ENCODE data around the gene CROCC.
"Not testable (repeated sequence)": the region's sequence is repeated elsewhere in the genome, so short reads cannot be mapped to it uniquely, and the experiment has no call there.

Gene CROCC

GRCh38 chr1:16913833-16914662 is 7.7 kb upstream of the CROCC start:
- Histone ChIP-seq H3K9me3 (ENCODE audit: insufficient read depth, low read depth, low read length) (no peaks in the 10 kb centered on the region), H2AK5ac (ENCODE audit: low read length) (peak overlapping the region; percentile 67), H3K4ac (ENCODE audit: low read depth, low read length) (peak overlapping the region; percentile 56), H4K8ac (ENCODE audit: low read depth, low read length) (peak overlapping the region; percentile 88), H2BK120ac (ENCODE audit: insufficient read depth, low read length, poor library complexity) (peak overlapping the region; percentile 83), H3K27ac (ENCODE audit: low read depth, low read length) (no peak overlapping the region), H2BK12ac (ENCODE audit: low read length) (no peak overlapping the region), H3K27me3 (ENCODE audit: insufficient read depth, low read length) (no peaks in the 10 kb centered on the region), H3K14ac (ENCODE audit: low read length) (peak overlapping the region; percentile 93), H2AFZ (ENCODE audit: insufficient read depth, low read length, poor library complexity) (peak overlapping the region; percentile 69), H3K18ac (ENCODE audit: low read length) (peak overlapping the region; percentile 85), H3K23ac (ENCODE audit: low read length) (no peak overlapping the region), H3K4me1 (ENCODE audit: control insufficient read depth in 1 of 2, insufficient read depth in 2 of 2, low read length in 2 of 2) (peaks cover 0 to 3% of the 10 kb centered on the region in 2 experiments), H3K36me3 (ENCODE audit: control insufficient read depth in 1 of 2, insufficient read depth in 2 of 2, low read length in 2 of 2) (no peaks in the 10 kb centered on the region), H3K79me1 (ENCODE audit: low read length) (peaks cover 8% of the 10 kb centered on the region), H2BK5ac (ENCODE audit: low read depth, low read length, poor library complexity) (peak overlapping the region; percentile 61), H3K79me2 (ENCODE audit: control insufficient read depth, insufficient read depth, low read length, poor library complexity) (peaks cover 6% of the 10 kb centered on the region), H3K4me2 (ENCODE audit: low read length) (peak overlapping the region; percentile 69), H3K4me3 (ENCODE audit: low read depth, low read length) (peak overlapping the region; percentile 77), H4K12ac (ENCODE audit: low read depth, low read length) (peak overlapping the region; percentile 91), H4K91ac (ENCODE audit: low read depth, low read length) (peak overlapping the region; percentile 94), H3K9ac (ENCODE audit: low read length) (peak overlapping the region; percentile 87)
- peak; percentile 86 to 98 for DNase-seq
- no CpG with 5 or more reads among the region's 109 CpGs for WGBS (ENCODE audit: extremely low coverage, insufficient coverage, insufficient read length)

GRCh38 chr1:16914928-16915626 is 6.7 kb upstream of the CROCC start:
- not testable (repeated sequence) for H2AK5ac ChIP-seq (ENCODE audit: low read length); H3K9ac ChIP-seq (ENCODE audit: low read length); H3K14ac ChIP-seq (ENCODE audit: low read length); H3K4me3 ChIP-seq (ENCODE audit: low read depth, low read length); H3K79me2 ChIP-seq (ENCODE audit: control insufficient read depth, insufficient read depth, low read length, poor library complexity); H4K91ac ChIP-seq (ENCODE audit: low read depth, low read length); H3K79me1 ChIP-seq (ENCODE audit: low read length); H2BK120ac ChIP-seq (ENCODE audit: insufficient read depth, low read length, poor library complexity); H3K27me3 ChIP-seq (ENCODE audit: insufficient read depth, low read length); H3K4ac ChIP-seq (ENCODE audit: low read depth, low read length); H4K12ac ChIP-seq (ENCODE audit: low read depth, low read length); H2BK12ac ChIP-seq (ENCODE audit: low read length); H3K36me3 ChIP-seq (ENCODE audit: control insufficient read depth in 1 of 2, insufficient read depth in 2 of 2, low read length in 2 of 2); H3K23ac ChIP-seq (ENCODE audit: low read length); H3K4me1 ChIP-seq (ENCODE audit: control insufficient read depth in 1 of 2, insufficient read depth in 2 of 2, low read length in 2 of 2); H2AFZ ChIP-seq (ENCODE audit: insufficient read depth, low read length, poor library complexity); H3K18ac ChIP-seq (ENCODE audit: low read length); H3K27ac ChIP-seq (ENCODE audit: low read depth, low read length); H3K9me3 ChIP-seq (ENCODE audit: insufficient read depth, low read depth, low read length); DNase-seq; H3K4me2 ChIP-seq (ENCODE audit: low read length); H2BK5ac ChIP-seq (ENCODE audit: low read depth, low read length, poor library complexity); H4K8ac ChIP-seq (ENCODE audit: low read depth, low read length)
- no CpG with 5 or more reads among the region's 15 CpGs for WGBS (ENCODE audit: extremely low coverage, insufficient coverage, insufficient read length)

GRCh38 chr1:16915627-16915973 is 6.1 kb upstream of the CROCC start:
- Histone ChIP-seq H3K4me2 (ENCODE audit: low read length) (no peak overlapping the region), H3K79me2 (ENCODE audit: control insufficient read depth, insufficient read depth, low read length, poor library complexity) (peaks cover 6% of the 10 kb centered on the region), H3K27ac (ENCODE audit: low read depth, low read length) (no peak overlapping the region), H2BK120ac (ENCODE audit: insufficient read depth, low read length, poor library complexity) (no peak overlapping the region), H3K18ac (ENCODE audit: low read length) (no peak overlapping the region), H4K12ac (ENCODE audit: low read depth, low read length) (no peak overlapping the region), H3K36me3 (ENCODE audit: control insufficient read depth in 1 of 2, insufficient read depth in 2 of 2, low read length in 2 of 2) (no peaks in the 10 kb centered on the region), H3K4me3 (ENCODE audit: low read depth, low read length) (no peak overlapping the region), H4K91ac (ENCODE audit: low read depth, low read length) (no peak overlapping the region), H3K4me1 (ENCODE audit: control insufficient read depth in 1 of 2, insufficient read depth in 2 of 2, low read length in 2 of 2) (peaks cover 0 to 3% of the 10 kb centered on the region in 2 experiments), H3K14ac (ENCODE audit: low read length) (no peak overlapping the region), H3K9ac (ENCODE audit: low read length) (no peak overlapping the region), H2BK12ac (ENCODE audit: low read length) (no peak overlapping the region), H3K27me3 (ENCODE audit: insufficient read depth, low read length) (no peaks in the 10 kb centered on the region), H4K8ac (ENCODE audit: low read depth, low read length) (no peak overlapping the region), H2AK5ac (ENCODE audit: low read length) (no peak overlapping the region), H3K23ac (ENCODE audit: low read length) (no peak overlapping the region), H2BK5ac (ENCODE audit: low read depth, low read length, poor library complexity) (no peak overlapping the region), H3K79me1 (ENCODE audit: low read length) (peaks cover 8% of the 10 kb centered on the region), H3K9me3 (ENCODE audit: insufficient read depth, low read depth, low read length) (no peaks in the 10 kb centered on the region), H2AFZ (ENCODE audit: insufficient read depth, low read length, poor library complexity) (no peak overlapping the region), H3K4ac (ENCODE audit: low read depth, low read length) (no peak overlapping the region)
- DNase-seq: no peak
- no CpG with 5 or more reads among the region's 4 CpGs for WGBS (ENCODE audit: extremely low coverage, insufficient coverage, insufficient read length)

- H3K36me3 ChIP-seq (ENCODE audit: control insufficient read depth in 1 of 2, insufficient read depth in 2 of 2, low read length in 2 of 2); H3K9me3 ChIP-seq (ENCODE audit: insufficient read depth, low read depth, low read length); H2BK5ac ChIP-seq (ENCODE audit: low read depth, low read length, poor library complexity); H3K27me3 ChIP-seq (ENCODE audit: insufficient read depth, low read length); H3K4ac ChIP-seq (ENCODE audit: low read depth, low read length); DNase-seq; H2AK5ac ChIP-seq (ENCODE audit: low read length); H4K91ac ChIP-seq (ENCODE audit: low read depth, low read length); H3K79me2 ChIP-seq (ENCODE audit: control insufficient read depth, insufficient read depth, low read length, poor library complexity); H3K27ac ChIP-seq (ENCODE audit: low read depth, low read length); H3K18ac ChIP-seq (ENCODE audit: low read length); H4K12ac ChIP-seq (ENCODE audit: low read depth, low read length); H3K4me2 ChIP-seq (ENCODE audit: low read length); H4K8ac ChIP-seq (ENCODE audit: low read depth, low read length); H3K23ac ChIP-seq (ENCODE audit: low read length); H2AFZ ChIP-seq (ENCODE audit: insufficient read depth, low read length, poor library complexity); H3K9ac ChIP-seq (ENCODE audit: low read length); H3K14ac ChIP-seq (ENCODE audit: low read length); H3K4me1 ChIP-seq (ENCODE audit: control insufficient read depth in 1 of 2, insufficient read depth in 2 of 2, low read length in 2 of 2); H2BK12ac ChIP-seq (ENCODE audit: low read length); H3K4me3 ChIP-seq (ENCODE audit: low read depth, low read length); H2BK120ac ChIP-seq (ENCODE audit: insufficient read depth, low read length, poor library complexity); H3K79me1 ChIP-seq (ENCODE audit: low read length): not testable (repeated sequence)
- no CpG with 5 or more reads among the region's 10 CpGs for WGBS (ENCODE audit: extremely low coverage, insufficient coverage, insufficient read length)
These were observed 5.5 kb upstream of the CROCC start for GRCh38 chr1:16916036-16916880.

All from trophoblast cell (in vitro differentiated cells and primary cell).